SK-N-SH (cell line): ENCODE measurements around the gene TMEM126B.

Experiments
- ELF1 ChIP-seq: IDR thresholded peaks from 2 replicates; pipeline ENCODE4 v1.4.0; 2012
- EP300 ChIP-seq, 2 experiments: IDR thresholded peaks; 2 replicates each; pipeline versions ENCODE4 v1.4.0 to v1.6.1; 2012; ENCODE audit warnings: borderline replicate concordance in 1 of 2, low read depth in 1 of 2, low read length in 1 of 2
- EZH2phosphoT487 ChIP-seq: fragments of 200-600 bp; sonication (generic); IDR thresholded peaks from 2 replicates; pipeline ENCODE4 v1.6.1; 2017; ENCODE audit warnings: low read depth, mixed run types, mild to moderate bottlenecking, antibody characterized with exemption, moderate library complexity, borderline replicate concordance
- FOXM1 ChIP-seq: IDR thresholded peaks from 2 replicates; pipeline ENCODE4 v1.4.0; 2012; ENCODE audit warnings: low read depth, mild to moderate bottlenecking
- NRF1 ChIP-seq: IDR thresholded peaks from 2 replicates; pipeline ENCODE4 v1.6.1; 2012; ENCODE audit warnings: low read depth, mild to moderate bottlenecking, low read length
- POLR2AphosphoS5 ChIP-seq: IDR thresholded peaks from 2 replicates; pipeline ENCODE4 v1.6.1; 2012; ENCODE audit warnings: low read depth, low read length
- RFX5 ChIP-seq: IDR thresholded peaks from 2 replicates; pipeline ENCODE4 v1.6.1; 2012; ENCODE audit warnings: mild to moderate bottlenecking, improper control_type of control experiment, low read length
- SMC3 ChIP-seq: IDR thresholded peaks from 2 replicates; pipeline ENCODE4 v1.6.1; 2012; ENCODE audit warnings: low read depth, low read length, improper control_type of control experiment
- TCF12 ChIP-seq: IDR thresholded peaks from 2 replicates; pipeline ENCODE4 v1.4.0; 2012
- USF1 ChIP-seq: IDR thresholded peaks from 2 replicates; pipeline ENCODE4 v1.4.0; 2012; ENCODE audit warnings: low read depth, borderline replicate concordance
- YY1 ChIP-seq: IDR thresholded peaks from 2 replicates; pipeline ENCODE4 v1.4.0; 2012; ENCODE audit warnings: low read depth, mild to moderate bottlenecking
- TF ChIP-seq, protein P1 (sequence below): fragments of 200-600 bp; sonication (generic); IDR thresholded peaks from 2 replicates; pipeline ENCODE4 v1.6.1; 2017; ENCODE audit warnings: antibody characterized with exemption, mild to moderate bottlenecking, moderate library complexity
- TF ChIP-seq, protein P2 (sequence below): IDR thresholded peaks from 2 replicates; pipeline ENCODE4 v1.6.1; 2012; ENCODE audit warnings: mild to moderate bottlenecking, low read depth, low read length, moderate library complexity

- TF ChIP-seq TCF12 (no peak), EP300 (IDR thresholded peaks at IDR 0.05; ENCODE audit: borderline replicate concordance in 1 of 2, low read depth in 1 of 2, low read length in 1 of 2) (no peak), USF1 (no peak), NRF1 (no peak), YY1 (no peak), POLR2AphosphoS5 (no peak), RFX5 (no peak), SMC3 (no peak), ELF1 (no peak), EZH2phosphoT487 (no peak), FOXM1 (no peak)
- TF ChIP-seq, protein P1, sequence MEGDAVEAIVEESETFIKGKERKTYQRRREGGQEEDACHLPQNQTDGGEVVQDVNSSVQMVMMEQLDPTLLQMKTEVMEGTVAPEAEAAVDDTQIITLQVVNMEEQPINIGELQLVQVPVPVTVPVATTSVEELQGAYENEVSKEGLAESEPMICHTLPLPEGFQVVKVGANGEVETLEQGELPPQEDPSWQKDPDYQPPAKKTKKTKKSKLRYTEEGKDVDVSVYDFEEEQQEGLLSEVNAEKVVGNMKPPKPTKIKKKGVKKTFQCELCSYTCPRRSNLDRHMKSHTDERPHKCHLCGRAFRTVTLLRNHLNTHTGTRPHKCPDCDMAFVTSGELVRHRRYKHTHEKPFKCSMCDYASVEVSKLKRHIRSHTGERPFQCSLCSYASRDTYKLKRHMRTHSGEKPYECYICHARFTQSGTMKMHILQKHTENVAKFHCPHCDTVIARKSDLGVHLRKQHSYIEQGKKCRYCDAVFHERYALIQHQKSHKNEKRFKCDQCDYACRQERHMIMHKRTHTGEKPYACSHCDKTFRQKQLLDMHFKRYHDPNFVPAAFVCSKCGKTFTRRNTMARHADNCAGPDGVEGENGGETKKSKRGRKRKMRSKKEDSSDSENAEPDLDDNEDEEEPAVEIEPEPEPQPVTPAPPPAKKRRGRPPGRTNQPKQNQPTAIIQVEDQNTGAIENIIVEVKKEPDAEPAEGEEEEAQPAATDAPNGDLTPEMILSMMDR, result no peak
- TF ChIP-seq, protein P2, sequence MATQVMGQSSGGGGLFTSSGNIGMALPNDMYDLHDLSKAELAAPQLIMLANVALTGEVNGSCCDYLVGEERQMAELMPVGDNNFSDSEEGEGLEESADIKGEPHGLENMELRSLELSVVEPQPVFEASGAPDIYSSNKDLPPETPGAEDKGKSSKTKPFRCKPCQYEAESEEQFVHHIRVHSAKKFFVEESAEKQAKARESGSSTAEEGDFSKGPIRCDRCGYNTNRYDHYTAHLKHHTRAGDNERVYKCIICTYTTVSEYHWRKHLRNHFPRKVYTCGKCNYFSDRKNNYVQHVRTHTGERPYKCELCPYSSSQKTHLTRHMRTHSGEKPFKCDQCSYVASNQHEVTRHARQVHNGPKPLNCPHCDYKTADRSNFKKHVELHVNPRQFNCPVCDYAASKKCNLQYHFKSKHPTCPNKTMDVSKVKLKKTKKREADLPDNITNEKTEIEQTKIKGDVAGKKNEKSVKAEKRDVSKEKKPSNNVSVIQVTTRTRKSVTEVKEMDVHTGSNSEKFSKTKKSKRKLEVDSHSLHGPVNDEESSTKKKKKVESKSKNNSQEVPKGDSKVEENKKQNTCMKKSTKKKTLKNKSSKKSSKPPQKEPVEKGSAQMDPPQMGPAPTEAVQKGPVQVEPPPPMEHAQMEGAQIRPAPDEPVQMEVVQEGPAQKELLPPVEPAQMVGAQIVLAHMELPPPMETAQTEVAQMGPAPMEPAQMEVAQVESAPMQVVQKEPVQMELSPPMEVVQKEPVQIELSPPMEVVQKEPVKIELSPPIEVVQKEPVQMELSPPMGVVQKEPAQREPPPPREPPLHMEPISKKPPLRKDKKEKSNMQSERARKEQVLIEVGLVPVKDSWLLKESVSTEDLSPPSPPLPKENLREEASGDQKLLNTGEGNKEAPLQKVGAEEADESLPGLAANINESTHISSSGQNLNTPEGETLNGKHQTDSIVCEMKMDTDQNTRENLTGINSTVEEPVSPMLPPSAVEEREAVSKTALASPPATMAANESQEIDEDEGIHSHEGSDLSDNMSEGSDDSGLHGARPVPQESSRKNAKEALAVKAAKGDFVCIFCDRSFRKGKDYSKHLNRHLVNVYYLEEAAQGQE, result no peak
Observed at GRCh38 chr11:85652786-85653447, 24.5 kb downstream of the TMEM126B start.
